SU-DHL-6 (cell line): ENCODE data around the gene TLCD4.

Experiments
- H2AFZ ChIP-seq: fragments of 200-600 bp; sonication (generic); 2 replicates; pipeline ENCODE4 v1.6.1; 2014; ENCODE audit warnings: low read depth, mild to moderate bottlenecking, moderate library complexity, mixed read lengths, antibody characterized with exemption, low read length; ENCODE audit not compliant: severe bottlenecking
- H3F3A ChIP-seq: fragments of 200-600 bp; shearing (Covaris generic); 2 replicates; pipeline ENCODE4 v1.6.0; 2016; ENCODE audit warnings: antibody characterized with exemption, mild to moderate bottlenecking; ENCODE audit not compliant: insufficient read depth
- H3K27ac ChIP-seq: fragments of 200-600 bp; sonication (generic); 2 replicates; pipeline ENCODE4 v1.5.1; 2016; ENCODE audit warnings: low read depth, mild to moderate bottlenecking, low read length, moderate library complexity, mixed read lengths
- H3K27me3 ChIP-seq: fragments of 200-600 bp; sonication (generic), shearing (Covaris generic); 2 replicates; pipeline ENCODE4 v1.6.0; 2014; ENCODE audit warnings: mild to moderate bottlenecking, low read length
- H3K36me3 ChIP-seq: fragments of 200-600 bp; sonication (generic); 2 replicates; pipeline ENCODE4 v1.6.1; 2014; ENCODE audit warnings: mild to moderate bottlenecking, low read length, mixed read lengths
- H3K4me2 ChIP-seq: fragments of 300-600, 200-600 bp; shearing (Covaris generic), sonication (generic); 2 replicates; pipeline ENCODE4 v1.6.0; 2014; ENCODE audit warnings: low read length, low read depth, mild to moderate bottlenecking; ENCODE audit not compliant: poor library complexity, severe bottlenecking
- H3K4me3 ChIP-seq: fragments of 200-600 bp; sonication (generic); 2 replicates; pipeline ENCODE4 v1.5.1; 2014; ENCODE audit warnings: antibody characterized with exemption, low read length, mild to moderate bottlenecking, mixed read lengths; ENCODE audit not compliant: insufficient read depth, poor library complexity, severe bottlenecking
- H3K79me2 ChIP-seq: fragments of 200-600 bp; sonication (generic); 2 replicates; pipeline ENCODE4 v1.6.1; 2014; ENCODE audit warnings: mild to moderate bottlenecking, low read length, moderate library complexity; ENCODE audit not compliant: insufficient read depth
- H3K9ac ChIP-seq: fragments of 200-600 bp; sonication (generic); 2 replicates; pipeline ENCODE4 v1.7.0; 2014; ENCODE audit warnings: mild to moderate bottlenecking, low read length
- H3K9me2 ChIP-seq: fragments of 200-600 bp; sonication (generic); replicated peaks from 2 replicates; pipeline ENCODE4 v1.6.1; 2014; ENCODE audit warnings: low read length; ENCODE audit not compliant: insufficient read depth
- H3K9me3 ChIP-seq: fragments of 200-600 bp; sonication (generic); 2 replicates; pipeline ENCODE4 v1.6.1; 2014; ENCODE audit warnings: low read length, mixed read lengths; ENCODE audit not compliant: insufficient read depth
- H4K20me1 ChIP-seq: fragments of 200-600 bp; sonication (generic); 2 replicates; pipeline ENCODE4 v1.6.1; 2014; ENCODE audit warnings: low read depth, mild to moderate bottlenecking, antibody characterized with exemption, low read length, moderate library complexity, mixed read lengths
- EZH2phosphoT487 ChIP-seq: fragments of 200-600 bp; sonication (generic), shearing (Covaris generic); conservative IDR thresholded peaks from 2 replicates; pipeline ENCODE4 v1.6.1; 2018; ENCODE audit warnings: mild to moderate bottlenecking, antibody characterized with exemption, low read length, moderate library complexity, mixed read lengths
- TF ChIP-seq, protein P1 (sequence below): fragments of 200-600 bp; sonication (generic); IDR thresholded peaks from one replicate; pipeline ENCODE4 v1.5.1; 2017; ENCODE audit warnings: antibody characterized with exemption, mild to moderate bottlenecking, low read length, moderate library complexity; ENCODE audit not compliant: insufficient read depth, poor library complexity, severe bottlenecking

The TLCD4 gene

DNA sequence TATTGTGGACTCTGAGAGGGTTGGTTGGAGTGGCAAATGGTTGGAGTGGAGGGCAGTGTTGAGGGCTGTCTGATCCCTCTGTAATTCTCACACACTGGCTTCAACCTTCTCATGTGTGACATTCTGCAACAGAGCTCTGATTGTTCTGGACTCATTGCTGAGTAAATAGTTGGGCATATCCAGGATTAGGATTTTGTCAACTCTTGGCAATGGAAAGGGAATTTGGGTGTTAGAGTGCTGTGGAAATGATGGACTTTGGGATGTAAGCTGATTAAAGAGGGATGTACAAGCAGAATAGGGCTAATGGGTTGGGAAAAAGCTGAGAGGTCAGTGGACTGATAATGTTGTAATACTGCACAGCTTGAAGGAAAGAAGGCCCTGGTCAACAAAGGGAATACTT lies 16.5 kb downstream of the TLCD4 start:
- H3K9ac ChIP-seq: no peak overlapping the region
- no peak overlapping the region for H3K27ac ChIP-seq
- H4K20me1 ChIP-seq: no peaks in the 10 kb centered on the region
- TF ChIP-seq EZH2phosphoT487: no peak
- TF ChIP-seq, protein P1, sequence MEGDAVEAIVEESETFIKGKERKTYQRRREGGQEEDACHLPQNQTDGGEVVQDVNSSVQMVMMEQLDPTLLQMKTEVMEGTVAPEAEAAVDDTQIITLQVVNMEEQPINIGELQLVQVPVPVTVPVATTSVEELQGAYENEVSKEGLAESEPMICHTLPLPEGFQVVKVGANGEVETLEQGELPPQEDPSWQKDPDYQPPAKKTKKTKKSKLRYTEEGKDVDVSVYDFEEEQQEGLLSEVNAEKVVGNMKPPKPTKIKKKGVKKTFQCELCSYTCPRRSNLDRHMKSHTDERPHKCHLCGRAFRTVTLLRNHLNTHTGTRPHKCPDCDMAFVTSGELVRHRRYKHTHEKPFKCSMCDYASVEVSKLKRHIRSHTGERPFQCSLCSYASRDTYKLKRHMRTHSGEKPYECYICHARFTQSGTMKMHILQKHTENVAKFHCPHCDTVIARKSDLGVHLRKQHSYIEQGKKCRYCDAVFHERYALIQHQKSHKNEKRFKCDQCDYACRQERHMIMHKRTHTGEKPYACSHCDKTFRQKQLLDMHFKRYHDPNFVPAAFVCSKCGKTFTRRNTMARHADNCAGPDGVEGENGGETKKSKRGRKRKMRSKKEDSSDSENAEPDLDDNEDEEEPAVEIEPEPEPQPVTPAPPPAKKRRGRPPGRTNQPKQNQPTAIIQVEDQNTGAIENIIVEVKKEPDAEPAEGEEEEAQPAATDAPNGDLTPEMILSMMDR: no peak
- no peaks in the 10 kb centered on the region for H3F3A ChIP-seq
- H3K4me2 ChIP-seq: no peak overlapping the region
- no peaks in the 10 kb centered on the region for H3K36me3 ChIP-seq
- no peak overlapping the region for H3K4me3 ChIP-seq
- H2AFZ ChIP-seq: no peak overlapping the region
- H3K79me2 ChIP-seq: no peaks in the 10 kb centered on the region
- no peaks in the 10 kb centered on the region for H3K9me3 ChIP-seq
- H3K27me3 ChIP-seq: no peaks in the 10 kb centered on the region
- no peaks in the 10 kb centered on the region for H3K9me2 ChIP-seq

DNA sequence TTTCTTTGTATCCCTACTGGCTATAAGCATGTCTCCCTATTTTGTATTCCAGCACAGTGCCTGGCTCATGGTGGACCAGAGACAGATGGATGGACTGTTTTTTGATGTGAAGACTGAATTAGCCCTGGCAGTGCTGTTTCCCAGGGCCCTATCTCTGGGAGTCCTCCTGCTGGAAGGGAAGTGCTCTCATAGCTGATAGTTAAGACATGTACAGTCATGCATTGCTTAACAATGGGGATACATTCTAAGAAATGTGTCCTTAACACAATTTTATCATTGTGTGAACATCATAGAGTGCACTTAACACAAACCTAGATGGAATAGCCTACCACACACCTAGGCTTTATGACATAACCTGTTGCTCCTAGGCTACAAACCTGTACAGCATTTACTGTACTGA lies 21.1 kb downstream of the TLCD4 start:
- no peaks in the 10 kb centered on the region for H3K27me3 ChIP-seq
- H4K20me1 ChIP-seq: no peaks in the 10 kb centered on the region
- no peaks in the 10 kb centered on the region for H3K36me3 ChIP-seq
- H3K9me3 ChIP-seq: no peaks in the 10 kb centered on the region
- no peaks in the 10 kb centered on the region for H3F3A ChIP-seq
- H3K9ac ChIP-seq: no peak overlapping the region
- H3K9me2 ChIP-seq: no peaks in the 10 kb centered on the region
- no peak for TF ChIP-seq EZH2phosphoT487
- TF ChIP-seq, protein P1: no peak
- no peak overlapping the region for H3K4me2 ChIP-seq
- H3K27ac ChIP-seq: no peak overlapping the region
- no peaks in the 10 kb centered on the region for H3K79me2 ChIP-seq
- no peak overlapping the region for H3K4me3 ChIP-seq
- H2AFZ ChIP-seq: no peak overlapping the region

DNA sequence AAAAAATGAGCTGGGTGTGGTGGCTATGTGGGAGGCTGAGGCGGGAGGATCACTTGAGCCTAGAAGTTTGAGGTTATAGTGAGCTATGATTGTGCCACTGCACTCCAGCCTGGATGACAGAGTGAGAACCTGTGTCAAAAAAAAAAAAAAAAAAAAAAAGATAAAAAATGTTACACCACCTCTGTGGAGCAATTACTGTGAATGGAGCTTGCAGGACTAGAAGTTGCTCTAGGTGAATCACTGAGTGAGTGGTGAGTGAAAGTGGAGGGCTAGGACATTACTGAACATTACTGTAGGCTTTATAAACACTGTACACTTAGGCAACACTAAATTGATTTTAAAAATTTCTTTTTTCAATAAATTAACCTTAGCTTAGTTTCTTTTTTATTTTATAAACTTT lies 21.9 kb downstream of the TLCD4 start:
- Histone ChIP-seq H3K27me3 (no peaks in the 10 kb centered on the region), H3K4me3 (no peak overlapping the region), H3K27ac (no peak overlapping the region), H3K79me2 (no peaks in the 10 kb centered on the region), H3K4me2 (no peak overlapping the region), H3K36me3 (no peaks in the 10 kb centered on the region), H3K9me3 (no peaks in the 10 kb centered on the region), H3K9me2 (no peaks in the 10 kb centered on the region), H3F3A (no peaks in the 10 kb centered on the region), H2AFZ (no peak overlapping the region), H3K9ac (no peak overlapping the region), H4K20me1 (no peaks in the 10 kb centered on the region)
- no peak for TF ChIP-seq EZH2phosphoT487
- TF ChIP-seq, protein P1: no peak

DNA sequence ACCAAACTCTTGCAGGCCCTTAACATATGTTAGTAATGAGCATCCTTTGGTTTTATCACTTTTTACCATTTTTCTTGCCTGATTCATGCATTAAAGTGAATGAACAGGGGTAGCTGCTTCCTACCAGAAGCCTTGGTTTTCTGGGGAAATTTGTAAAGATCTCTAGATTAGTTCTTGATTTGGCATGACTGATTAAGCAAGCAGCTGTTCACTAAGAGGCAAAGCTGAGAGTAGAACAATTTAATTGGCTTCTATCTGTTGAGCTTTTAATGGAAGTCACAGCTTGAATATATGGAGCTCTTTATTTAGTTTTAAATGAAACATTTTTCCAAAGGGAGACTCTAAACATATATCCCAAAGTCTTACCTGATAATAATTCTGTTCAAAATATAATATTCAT lies 23.6 kb downstream of the TLCD4 start:
- Histone ChIP-seq H3K9ac (no peak overlapping the region), H3K4me2 (no peak overlapping the region), H3K9me2 (no peaks in the 10 kb centered on the region), H3K27ac (no peak overlapping the region), H3K27me3 (no peaks in the 10 kb centered on the region), H3K79me2 (no peaks in the 10 kb centered on the region), H3F3A (no peaks in the 10 kb centered on the region), H2AFZ (no peak overlapping the region), H4K20me1 (no peaks in the 10 kb centered on the region), H3K4me3 (no peak overlapping the region), H3K36me3 (no peaks in the 10 kb centered on the region), H3K9me3 (no peaks in the 10 kb centered on the region)
- TF ChIP-seq, protein P1: no peak
- TF ChIP-seq EZH2phosphoT487: no peak
